ENCODE measurements around the gene CYP3A5. TPM values are rescaled to one million over a fixed set of nuclear protein-coding genes. Genes with fewer than 3 reads are reported as not detected.
A peak's percentile ranks its signal among the peaks of the same experiment; 100 is the strongest.

CYP3A5 gene
- total and polyA plus RNA-seq, 10 of the 15 experiments (the other 5 are each of a cell fraction or from before 2014, with no cell fraction given) = 0.05 to 1.3 (median 0.09) TPM; not detected in 2

DNA sequence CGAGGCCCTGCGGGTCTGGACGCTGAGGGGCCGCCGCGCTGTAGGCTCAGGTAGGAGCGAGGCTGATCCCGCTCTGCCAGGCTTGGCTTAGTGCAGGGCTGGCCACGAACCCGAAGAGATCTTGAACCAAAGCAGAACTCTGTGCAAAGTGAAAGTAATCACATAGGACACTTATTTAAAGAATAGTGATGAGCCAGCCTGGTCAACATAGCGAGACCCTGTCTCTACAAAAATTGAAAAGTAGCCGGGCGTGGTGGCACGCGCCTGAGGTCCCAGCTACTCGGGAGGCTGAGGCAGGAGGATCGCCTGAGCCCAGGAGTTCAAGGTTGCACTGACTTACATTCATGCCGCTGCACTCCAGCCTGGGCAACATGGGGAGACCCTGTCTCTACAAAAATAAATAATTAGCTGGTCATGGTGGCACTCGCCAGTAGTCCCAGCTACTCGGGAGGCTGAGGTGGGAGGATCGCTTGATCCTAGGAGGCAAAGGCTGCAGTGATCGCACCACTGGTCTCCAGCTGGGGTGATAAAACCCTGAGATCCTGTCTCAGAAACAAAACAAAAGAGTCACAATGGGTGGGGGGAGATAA is 62.5 kb downstream of the CYP3A5 start:
- in situ Hi-C loops (cut with MboI) = no loop called here
- POLR2A ChIA-PET = interaction anchor here (1.3 kb wide), 1 partner anchor 59 kb away, joined by 6 read pairs; the partner anchor contains the start of gene ZNF655
- RAD21 ChIA-PET (ENCODE audit: unreplicated experiment) = interaction anchor here (1.5 to 1.9 kb wide), 2 partner anchors 59 to 296 kb away, joined by 4 to 5 read pairs; partner anchors contain the start of gene ZNF655

DNA sequence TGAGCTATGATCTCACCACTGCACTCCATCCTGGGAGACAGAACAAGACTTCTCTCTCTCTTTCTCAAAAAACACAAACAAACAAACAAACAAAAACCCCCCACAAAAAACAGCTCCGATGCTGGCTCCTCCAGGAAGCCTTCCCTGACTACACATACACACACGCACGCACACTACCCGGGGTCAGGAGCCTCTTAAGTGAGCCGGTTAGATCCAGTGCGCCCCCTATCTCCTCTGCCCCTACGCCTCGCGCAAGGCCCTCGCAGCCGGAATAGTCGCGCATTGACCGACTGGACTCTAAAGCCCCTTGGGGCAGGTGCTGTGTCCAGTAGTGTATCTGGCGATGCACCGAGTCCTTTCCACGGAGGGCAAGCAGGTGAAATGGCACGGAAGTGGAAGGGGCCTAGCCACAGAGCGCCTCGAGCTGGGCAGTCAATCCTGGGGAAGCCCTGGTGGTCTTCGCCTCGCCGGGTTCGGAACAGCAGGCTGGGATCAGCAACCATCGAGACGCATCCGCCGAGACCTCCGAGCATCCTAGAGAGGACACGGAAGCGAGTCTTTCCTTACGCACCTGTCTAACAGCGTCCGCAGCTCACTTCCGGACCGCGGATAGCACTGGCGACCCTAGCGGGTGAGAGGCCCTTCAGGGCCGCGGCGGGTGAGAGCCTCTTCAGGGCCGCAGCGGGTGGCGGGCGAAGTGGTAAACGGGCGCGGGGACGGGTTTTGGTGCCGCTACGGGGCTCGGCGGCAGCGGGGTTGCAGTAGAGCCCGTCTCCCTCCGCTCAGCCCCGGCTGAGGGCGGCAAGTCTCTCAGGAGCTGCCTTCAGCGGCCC is 63.2 kb downstream of the CYP3A5 start, which contains the start of gene ZSCAN25:
TSS of gene ZSCAN25 (plus strand) at position 588 of the 833 bp plus-strand sequence. CDS start 2,661 bp downstream, outside the sequence.
- DNase-seq (ENCODE audit: low read depth, low spot score) (peak; percentile 81), FAIRE-seq (peak; percentile 93)
- TF ChIP-seq, protein P1, sequence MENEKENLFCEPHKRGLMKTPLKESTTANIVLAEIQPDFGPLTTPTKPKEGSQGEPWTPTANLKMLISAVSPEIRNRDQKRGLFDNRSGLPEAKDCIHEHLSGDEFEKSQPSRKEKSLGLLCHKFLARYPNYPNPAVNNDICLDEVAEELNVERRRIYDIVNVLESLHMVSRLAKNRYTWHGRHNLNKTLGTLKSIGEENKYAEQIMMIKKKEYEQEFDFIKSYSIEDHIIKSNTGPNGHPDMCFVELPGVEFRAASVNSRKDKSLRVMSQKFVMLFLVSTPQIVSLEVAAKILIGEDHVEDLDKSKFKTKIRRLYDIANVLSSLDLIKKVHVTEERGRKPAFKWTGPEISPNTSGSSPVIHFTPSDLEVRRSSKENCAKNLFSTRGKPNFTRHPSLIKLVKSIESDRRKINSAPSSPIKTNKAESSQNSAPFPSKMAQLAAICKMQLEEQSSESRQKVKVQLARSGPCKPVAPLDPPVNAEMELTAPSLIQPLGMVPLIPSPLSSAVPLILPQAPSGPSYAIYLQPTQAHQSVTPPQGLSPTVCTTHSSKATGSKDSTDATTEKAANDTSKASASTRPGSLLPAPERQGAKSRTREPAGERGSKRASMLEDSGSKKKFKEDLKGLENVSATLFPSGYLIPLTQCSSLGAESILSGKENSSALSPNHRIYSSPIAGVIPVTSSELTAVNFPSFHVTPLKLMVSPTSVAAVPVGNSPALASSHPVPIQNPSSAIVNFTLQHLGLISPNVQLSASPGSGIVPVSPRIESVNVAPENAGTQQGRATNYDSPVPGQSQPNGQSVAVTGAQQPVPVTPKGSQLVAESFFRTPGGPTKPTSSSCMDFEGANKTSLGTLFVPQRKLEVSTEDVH (IDR thresholded peaks at IDR 0.05; ENCODE audit: low read depth, partially characterized antibody) = peak; percentile 64
- no peak for TF ChIP-seq ZNF622 (IDR thresholded peaks at IDR 0.05)
- TF ChIP-seq EGR1 (IDR thresholded peaks at IDR 0.05; ENCODE audit: borderline replicate concordance in 1 of 2, low read depth in 2 of 2, low read length in 2 of 2) = peak; percentile 80 to 92
- peak; percentile 79 for TF ChIP-seq HCFC1 (IDR thresholded peaks at IDR 0.05; ENCODE audit: low read length)
- TF ChIP-seq TCF12 (IDR thresholded peaks at IDR 0.05; ENCODE audit: low read depth, low read length) = peak; percentile 84; the same call in 1 of the 2 replicates
- no peak for TF ChIP-seq RBBP5 (conservative IDR thresholded peaks at IDR 0.05)
- TF ChIP-seq NR2F1 (conservative IDR thresholded peaks at IDR 0.05) = peak; percentile 53; the same call in 1 of the 2 replicates
- peak; percentile 37; the same call in 1 of the 2 replicates for TF ChIP-seq BACH1 (IDR thresholded peaks at IDR 0.05; ENCODE audit: borderline replicate concordance)
- TF ChIP-seq POU2F2 (IDR thresholded peaks at IDR 0.05; ENCODE audit: borderline replicate concordance, low read depth, low read length) = peak; percentile 75; the same call in 1 of the 3 replicates
- peak; percentile 65; the same call in 1 of the 2 replicates for TF ChIP-seq RB1 (IDR thresholded peaks at IDR 0.05; ENCODE audit: borderline replicate concordance)

More for the DNA sequence above, 62.5 kb downstream of the CYP3A5 start:
- Histone ChIP-seq H3K4me1 (ENCODE audit: control insufficient read depth, insufficient read depth, low read length) (peaks cover 2% of the 10 kb centered on the region; the same call in 1 of the 2 replicates), H2AFZ (ENCODE audit: control insufficient read depth, low read depth, low read length) (peak overlapping the region; percentile 100), H3K27ac (ENCODE audit: control insufficient read depth, insufficient read depth) (peak overlapping the region; percentile 89), H3K9me3 (replicated peaks; ENCODE audit: control insufficient read depth, insufficient read depth, low read length) (peaks cover 2% of the 10 kb centered on the region; the same call in 1 of the 3 replicates), H3K9ac (ENCODE audit: control insufficient read depth, insufficient read depth, low read length) (peak overlapping the region; percentile 97), H3K4me3 (peak overlapping the region; percentile 88), H3K4me2 (ENCODE audit: control insufficient read depth, insufficient read depth) (peak overlapping the region; percentile 89), H3K36me3 (ENCODE audit: control insufficient read depth in 2 of 2, insufficient read depth in 2 of 2, low read length in 1 of 2) (peaks cover 8 to 31% of the 10 kb centered on the region in 2 experiments), H3K79me2 (ENCODE audit: control insufficient read depth, insufficient read depth, low read length) (peaks cover 18% of the 10 kb centered on the region), H4K20me1 (ENCODE audit: control insufficient read depth, insufficient read depth) (no peaks in the 10 kb centered on the region), H3K27me3 (replicated peaks in 1 of 2; ENCODE audit: control insufficient read depth in 2 of 2, insufficient read depth in 2 of 2, low read length in 1 of 2) (no peaks in the 10 kb centered on the region)
- no peak for TF ChIP-seq EGR1 (IDR thresholded peaks at IDR 0.05; ENCODE audit: borderline replicate concordance in 1 of 2, low read depth in 2 of 2, low read length in 2 of 2)
- TF ChIP-seq CHD1 (IDR thresholded peaks at IDR 0.05; ENCODE audit: low read depth, low read length) = no peak
- FAIRE-seq (no peak), DNase-seq (ENCODE audit: low read depth, low spot score) (no peak), ATAC-seq (no peak; the same call in 2 of the 3 replicates)
- TSS peak; percentile 54 for BruUV-seq (replicated peaks)
- ChIA-PET CTCF (interaction anchor here (1.4 to 1.8 kb wide), 2 partner anchors 59 to 223 kb away, joined by 4 to 7 read pairs; partner anchors contain the start of gene ZNF655), SMC1A (ENCODE audit: uncharacterized antibody, unreplicated experiment) (no interaction called here)
- WGBS (ENCODE audit: insufficient coverage, insufficient replicate concordance, low lambda C conversion rate, missing lambda C conversion rate) = 22% methylated on average over 22 of the region's 22 CpGs
- intact Hi-C loops (cut with micrococcal nuclease; ENCODE audit: unreplicated experiment) = loop anchor here (10.0 kb wide), 1 partner anchor 152 kb away; the partner anchor contains the start of gene ATP5MF

More for the DNA sequence above, 63.2 kb downstream of the CYP3A5 start, which contains the start of gene ZSCAN25:
- H4K20me1 ChIP-seq (ENCODE audit: control insufficient read depth, insufficient read depth) = no peaks in the 10 kb centered on the region
- peak; percentile 97 for ATAC-seq
- intact Hi-C loops (cut with micrococcal nuclease; ENCODE audit: unreplicated experiment) = loop anchor here (1.0 to 10.0 kb wide), 2 partner anchors 112 to 152 kb away; partner anchors contain the start of genes ATP5MF and ZKSCAN5
- no peaks in the 10 kb centered on the region for H3K27me3 ChIP-seq (replicated peaks in 1 of 2; ENCODE audit: control insufficient read depth in 2 of 2, insufficient read depth in 2 of 2, low read length in 1 of 2)
- peak within 1 kb of the TSS; percentile 97 for H3K9ac ChIP-seq (ENCODE audit: control insufficient read depth, insufficient read depth, low read length)
- CTCF ChIA-PET = interaction anchor here (0.6 to 1.8 kb wide), 7 partner anchors 15 to 290 kb away, joined by 3 to 7 read pairs (median 4); partner anchors contain the start of gene ZNF655
- H3K4me2 ChIP-seq (ENCODE audit: control insufficient read depth, insufficient read depth) = peak within 1 kb of the TSS; percentile 89
- POLR2A ChIA-PET = interaction anchor here (1.2 to 1.9 kb wide), 3 partner anchors 58 to 112 kb away, joined by 3 to 8 read pairs (median 6); partner anchors contain the start of genes FAM200A, ZKSCAN5 and ZNF655
- H3K79me2 ChIP-seq (ENCODE audit: control insufficient read depth, insufficient read depth, low read length) = peaks cover 18% of the 10 kb centered on the region
- peak within 1 kb of the TSS; percentile 88 for H3K4me3 ChIP-seq
- RAD21 ChIA-PET (ENCODE audit: unreplicated experiment) = interaction anchor here (1.5 to 1.9 kb wide), 2 partner anchors 58 to 297 kb away, joined by 4 to 5 read pairs; partner anchors contain the start of gene ZNF655
- peaks cover 2% of the 10 kb centered on the region; the same call in 1 of the 2 replicates for H3K4me1 ChIP-seq (ENCODE audit: control insufficient read depth, insufficient read depth, low read length)
- H3K36me3 ChIP-seq (ENCODE audit: control insufficient read depth in 2 of 2, insufficient read depth in 2 of 2, low read length in 1 of 2) = peaks cover 6 to 29% of the 10 kb centered on the region in 2 experiments
- in situ Hi-C loops (cut with MboI) = no loop called here
- peak within 1 kb of the TSS; percentile 100 for H2AFZ ChIP-seq (ENCODE audit: control insufficient read depth, low read depth, low read length)
- WGBS (ENCODE audit: insufficient coverage, insufficient replicate concordance, low lambda C conversion rate, missing lambda C conversion rate) = 2% methylated on average over 59 of the region's 60 CpGs
- SMC1A ChIA-PET (ENCODE audit: uncharacterized antibody, unreplicated experiment) = interaction anchor here (1.1 to 2.0 kb wide), 3 partner anchors 56 to 91 kb away, joined by 3 to 4 read pairs (median 3); partner anchors contain the start of gene ZNF655
- BruUV-seq (replicated peaks) = TSS peak; percentile 77
- peaks cover 2% of the 10 kb centered on the region; the same call in 1 of the 3 replicates for H3K9me3 ChIP-seq (replicated peaks; ENCODE audit: control insufficient read depth, insufficient read depth, low read length)
- H3K27ac ChIP-seq (ENCODE audit: control insufficient read depth, insufficient read depth) = peak within 1 kb of the TSS; percentile 89
